ENCODE measurements around the gene DAG1.

- TF ChIP-seq CTCF (IDR thresholded peaks at IDR 0.05; ENCODE audit: poor library complexity) (no peak), EZH2phosphoT487 (IDR thresholded peaks at IDR 0.05; ENCODE audit: low read depth, severe bottlenecking, unreplicated experiment) (no peak)
These were observed 7.8 kb upstream of the DAG1 start for GRCh38 chr3:49462222-49462621.

All from hepatocyte (in vitro differentiated cells).